Bone marrow (tissue), 2 donors: Measurements from ENCODE around the gene SLC9A8.
"Not testable (repeated sequence)": the region's sequence is repeated elsewhere in the genome, so short reads cannot be mapped to it uniquely, and the experiment has no call there.

Source experiments
- DNase-seq, 2 donors: peaks; one replicate each; lab custom pipeline; 2025; lab: John Stamatoyannopoulos, UW

Gene SLC9A8

DNA sequence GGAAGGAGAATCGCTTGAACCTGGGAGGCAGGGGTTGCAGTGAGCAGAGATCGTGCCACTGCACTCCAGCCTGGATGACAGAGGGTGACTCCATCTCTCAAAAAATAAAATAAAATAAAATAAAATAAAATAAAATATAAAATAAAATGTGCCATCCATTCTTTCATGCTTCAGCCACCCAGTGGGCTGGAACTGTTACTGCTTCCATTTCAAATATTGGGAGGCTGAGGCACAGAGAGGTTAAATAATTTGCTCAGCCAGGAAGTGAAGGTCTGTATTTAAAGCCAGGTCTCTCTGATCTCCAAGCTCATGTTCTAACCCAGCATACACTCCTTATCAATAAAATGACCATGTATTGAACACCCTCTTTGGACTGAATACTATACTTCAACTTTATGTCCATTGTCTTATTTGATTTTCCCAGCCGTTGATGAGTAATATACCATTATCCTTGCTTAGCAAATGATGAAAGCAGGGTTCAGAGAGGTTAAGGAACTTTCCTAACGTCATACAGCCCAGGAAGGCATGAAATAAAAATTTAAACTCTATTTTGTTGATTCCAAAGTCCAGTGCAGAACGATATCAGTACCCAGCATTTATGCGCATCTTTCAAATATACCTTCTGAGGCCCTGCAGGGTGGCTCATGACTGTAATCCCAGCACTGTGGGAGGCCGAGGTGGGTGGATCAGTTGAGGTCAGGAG, 25.8 kb upstream of the SLC9A8 start:
- DNase-seq, result no peak

DNA sequence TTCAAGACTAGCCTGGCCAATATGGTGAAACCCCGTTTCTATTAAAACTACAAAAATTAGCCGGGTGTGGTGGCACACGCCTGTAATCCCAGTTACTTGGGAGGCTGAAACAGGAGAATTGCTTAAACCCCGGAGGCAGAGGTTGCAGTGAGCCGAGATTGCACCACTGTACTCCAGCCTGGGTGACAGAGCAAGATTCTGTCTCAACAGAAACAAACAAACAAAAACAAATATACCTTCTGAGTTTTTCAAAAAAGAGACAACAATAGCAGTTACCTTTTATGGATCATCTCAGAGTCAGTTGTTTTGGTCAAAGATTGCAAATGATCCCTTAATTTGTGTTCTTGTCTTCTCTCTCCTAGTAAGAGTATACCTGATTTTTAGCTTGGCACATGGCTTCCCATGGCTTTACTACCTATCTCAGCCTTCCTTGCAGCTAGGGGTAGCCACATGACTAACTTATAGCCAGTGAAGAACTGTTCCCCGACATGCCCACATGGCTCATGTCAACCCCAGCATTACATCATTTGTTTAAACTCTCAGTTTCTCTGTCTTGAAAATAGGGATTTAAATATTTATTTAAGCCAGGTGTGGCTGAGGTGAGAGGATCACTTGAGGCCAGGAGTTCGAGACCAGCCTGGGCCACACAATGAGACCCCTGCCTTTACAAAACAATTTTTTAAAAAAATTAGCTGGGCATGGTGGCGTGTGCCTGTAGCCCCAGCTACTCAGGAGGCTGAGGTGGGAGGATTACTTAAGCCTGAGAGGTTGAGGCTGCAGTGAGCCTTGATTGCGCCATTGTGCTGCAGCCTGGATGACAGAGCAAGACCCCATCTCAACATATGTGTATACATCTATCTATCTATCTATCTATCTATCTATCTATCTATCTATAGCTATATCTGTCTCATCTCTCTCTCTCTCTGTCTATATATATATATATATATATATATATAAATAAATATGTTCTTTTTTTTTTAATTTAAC, 25.0 kb upstream of the SLC9A8 start:
- no peak for DNase-seq

DNA sequence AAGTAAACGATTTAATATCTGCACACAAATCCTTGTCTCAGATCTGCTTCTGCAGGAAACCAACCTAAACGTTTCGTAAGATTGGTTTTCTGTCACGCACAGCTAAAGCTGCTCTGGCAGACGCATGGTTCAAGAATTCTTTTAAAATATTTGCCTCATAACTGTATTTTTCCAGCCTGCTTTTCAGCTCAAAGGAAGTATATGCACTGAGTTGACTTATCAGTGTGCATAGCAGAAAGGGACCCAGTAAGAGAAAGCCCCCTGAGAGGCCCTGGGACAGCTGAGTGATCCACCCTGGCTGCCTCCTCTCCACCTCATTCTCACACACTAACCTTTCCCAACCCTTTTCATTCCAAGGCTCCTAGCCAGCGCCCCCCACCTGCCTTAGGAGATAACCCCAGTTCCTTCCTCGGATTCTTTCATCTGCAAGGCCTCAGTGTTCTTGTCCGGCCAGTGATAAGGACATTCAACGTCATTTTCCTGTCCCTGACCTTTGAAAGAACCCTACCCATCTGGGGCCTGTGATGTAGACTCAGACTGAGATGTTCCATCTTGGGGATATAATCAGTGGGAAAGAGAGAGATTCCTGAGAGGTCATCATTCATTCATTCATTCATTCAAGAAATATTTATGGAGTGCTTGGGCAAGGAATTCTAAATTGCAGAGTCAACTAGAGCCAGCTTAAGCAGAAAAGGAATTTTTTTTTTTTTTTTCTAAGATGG, 22.4 kb upstream of the SLC9A8 start:
- no peak for DNase-seq

DNA sequence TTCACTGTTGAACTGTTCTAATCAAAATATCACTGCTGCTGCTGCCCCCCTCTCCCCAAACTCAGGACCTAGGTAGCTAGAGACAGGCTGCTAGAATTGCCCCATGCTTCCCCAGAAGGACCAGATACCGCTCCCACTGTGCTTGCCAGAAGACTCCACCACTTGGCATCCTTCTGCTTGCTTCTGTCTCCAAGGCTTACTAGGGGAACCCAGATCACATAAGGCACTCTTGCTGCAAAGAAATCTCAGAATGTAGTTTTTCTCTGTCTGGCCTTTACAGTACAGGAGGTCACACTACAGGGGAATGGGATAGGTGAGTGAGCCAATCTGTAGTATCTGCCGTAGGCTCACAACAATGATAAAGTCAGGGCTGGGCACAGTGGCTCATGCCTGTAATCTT, 21.5 kb upstream of the SLC9A8 start:
- DNase-seq, result no peak

DNA sequence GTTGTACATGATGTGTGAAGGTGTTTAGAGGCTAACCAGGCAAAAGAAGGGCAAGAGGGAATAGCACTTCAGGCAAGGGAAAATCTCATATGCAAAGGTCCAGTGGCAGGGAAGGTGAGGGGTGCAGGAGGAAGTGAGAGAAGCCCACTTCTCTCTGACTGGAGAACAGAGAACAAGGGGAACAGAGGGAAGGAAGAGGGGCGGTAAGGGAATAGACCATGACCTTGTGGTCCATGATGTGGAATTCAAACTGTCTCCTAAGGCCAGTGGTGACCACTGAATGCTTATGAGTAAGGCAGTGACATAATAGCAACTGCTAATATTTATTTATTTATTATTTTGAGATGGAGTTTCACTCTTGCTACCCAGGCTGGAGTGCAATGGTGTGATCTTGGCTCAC, 20.6 kb upstream of the SLC9A8 start:
- no peak for DNase-seq

DNA sequence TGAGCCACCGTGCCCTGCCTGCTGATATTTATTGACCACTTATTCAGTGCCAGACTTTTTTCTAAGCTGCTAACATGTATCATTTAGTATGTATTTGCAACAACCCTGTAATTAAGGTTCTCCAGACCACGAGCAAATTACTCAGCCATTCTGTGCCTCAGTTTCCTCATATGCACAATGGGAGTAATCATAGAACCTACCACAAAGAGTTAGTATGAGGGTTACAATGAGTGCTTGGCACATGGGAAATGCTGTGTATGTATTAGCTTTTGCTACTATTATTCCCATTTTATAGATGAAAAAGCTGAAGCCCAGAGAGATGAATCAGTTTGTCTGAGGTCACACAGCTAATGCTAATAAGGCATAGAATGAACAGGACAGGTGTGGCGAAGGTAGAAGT, 20.0 kb upstream of the SLC9A8 start:
- no peak for DNase-seq

DNA sequence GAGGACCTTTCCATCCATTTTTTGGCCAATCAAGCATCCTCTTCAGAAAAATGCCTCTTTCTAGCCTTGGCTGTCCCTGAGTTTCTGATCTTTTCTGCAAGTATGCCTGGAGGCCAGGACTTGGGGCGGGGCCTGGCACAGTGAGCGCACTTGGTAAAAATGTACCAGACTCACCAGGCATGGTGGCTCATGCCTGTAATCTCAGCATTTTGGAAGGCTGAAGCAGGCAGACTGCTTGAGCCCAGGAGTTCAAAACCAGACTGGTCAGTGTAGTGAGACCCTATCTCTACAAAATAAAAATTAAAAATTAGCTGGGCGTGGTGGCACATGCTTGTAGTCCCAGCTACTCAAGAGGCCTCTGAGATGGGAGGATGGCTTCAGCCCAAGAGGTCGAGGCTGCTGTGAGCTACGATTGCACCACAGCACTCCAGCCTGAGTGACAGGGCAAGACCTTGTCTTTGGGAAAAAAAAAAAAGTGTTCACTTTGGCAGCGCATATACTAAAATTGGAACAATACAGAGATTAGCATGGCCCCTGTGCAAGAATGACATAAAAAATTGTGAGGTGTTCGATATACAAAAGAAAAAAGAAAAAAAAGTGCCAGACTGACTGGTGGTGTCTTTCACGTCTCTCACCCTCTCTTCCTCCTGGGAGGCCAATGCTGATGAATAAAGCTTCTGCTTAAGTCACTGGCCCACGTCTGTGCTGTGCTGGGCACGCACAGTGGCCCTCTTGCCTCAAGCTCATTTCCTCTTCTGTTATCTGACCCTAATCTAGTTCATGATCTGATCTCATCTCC, 18.1 kb upstream of the SLC9A8 start:
- DNase-seq, result peak in 1 of 2 donors; percentile 20

DNA sequence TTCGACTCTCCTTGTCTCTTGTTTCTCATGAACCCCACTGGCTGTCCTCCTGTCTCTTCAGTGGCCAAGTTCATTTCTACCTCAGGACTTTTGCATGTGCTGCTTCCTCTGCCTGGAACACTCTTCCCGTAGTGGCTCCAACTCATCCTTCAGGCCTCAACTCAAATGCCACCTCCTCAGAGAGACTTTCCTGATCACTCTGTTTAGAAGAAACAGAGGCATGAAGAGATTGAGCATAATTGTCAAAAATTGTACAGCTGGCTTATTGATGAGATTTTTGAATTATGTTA, 17.5 kb upstream of the SLC9A8 start:
- no peak for DNase-seq

DNA sequence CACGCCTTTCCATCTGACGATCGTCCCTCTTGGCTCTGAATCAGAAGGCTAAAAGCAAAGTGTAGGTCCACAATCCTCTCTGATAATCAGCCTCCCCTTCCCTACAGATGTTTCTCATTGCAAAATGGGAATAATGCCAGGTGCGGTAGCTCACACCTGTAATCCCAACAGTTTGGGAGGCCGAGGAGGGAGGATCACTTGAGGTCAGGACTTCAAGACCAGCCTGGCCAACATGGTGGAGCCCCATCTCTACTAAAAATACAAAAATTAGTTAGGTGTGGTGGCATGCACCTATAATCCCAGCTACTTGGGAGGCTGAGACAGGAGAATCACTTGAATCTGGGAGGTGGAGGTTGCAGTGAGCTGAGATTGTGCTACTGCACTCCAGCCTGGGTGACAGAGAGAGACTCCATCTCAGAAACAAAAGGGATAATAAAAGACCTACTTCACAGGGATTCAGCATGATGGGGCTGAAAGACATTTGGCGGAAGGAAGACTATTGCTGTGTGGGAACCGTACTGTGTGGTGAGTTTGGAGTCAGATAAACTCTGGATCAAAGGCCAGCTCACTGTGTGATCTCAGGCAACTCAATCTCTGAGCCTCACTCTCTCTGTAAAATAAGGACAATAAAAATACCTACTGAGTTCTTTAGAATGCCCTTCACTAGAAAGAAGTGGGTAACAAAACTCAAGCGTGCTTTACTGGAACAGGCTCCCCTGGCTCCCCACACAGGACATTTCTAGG, 15.9 kb upstream of the SLC9A8 start:
- DNase-seq, result no peak

DNA sequence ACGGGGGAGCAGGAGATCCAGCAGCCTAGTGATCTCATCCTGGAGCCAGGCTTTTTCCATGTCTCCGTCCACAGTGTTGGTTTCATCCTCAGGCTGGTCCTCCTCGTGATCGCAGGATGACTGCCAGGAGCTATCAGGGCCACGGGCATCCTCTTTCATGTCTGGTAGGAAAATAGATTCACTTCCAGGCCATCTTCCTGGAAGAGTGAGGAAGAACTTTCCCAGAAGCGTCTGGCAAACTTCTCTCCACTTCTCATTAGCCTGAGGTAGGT, 15.3 kb upstream of the SLC9A8 start:
- DNase-seq, result no peak

DNA sequence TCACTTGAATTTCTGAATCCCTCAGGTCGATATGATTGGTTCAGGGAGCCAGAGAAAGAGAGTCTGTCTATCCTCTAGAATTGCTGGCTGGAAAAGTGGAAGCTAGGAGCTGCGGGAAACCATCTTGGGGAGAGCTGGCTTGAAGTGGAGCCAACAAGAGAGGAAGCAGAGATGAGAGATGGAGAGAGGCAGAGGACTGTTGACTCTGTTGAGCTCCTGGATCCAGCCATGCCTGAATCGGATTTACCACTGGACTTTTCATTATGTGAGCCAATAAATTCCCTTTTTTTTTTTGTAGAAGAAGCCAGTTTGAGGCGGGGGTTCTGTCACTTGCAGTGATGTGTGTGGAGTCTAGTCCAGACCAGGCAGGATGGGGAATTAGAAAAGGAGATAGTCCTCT, 13.9 kb upstream of the SLC9A8 start:
- DNase-seq, result no peak

DNA sequence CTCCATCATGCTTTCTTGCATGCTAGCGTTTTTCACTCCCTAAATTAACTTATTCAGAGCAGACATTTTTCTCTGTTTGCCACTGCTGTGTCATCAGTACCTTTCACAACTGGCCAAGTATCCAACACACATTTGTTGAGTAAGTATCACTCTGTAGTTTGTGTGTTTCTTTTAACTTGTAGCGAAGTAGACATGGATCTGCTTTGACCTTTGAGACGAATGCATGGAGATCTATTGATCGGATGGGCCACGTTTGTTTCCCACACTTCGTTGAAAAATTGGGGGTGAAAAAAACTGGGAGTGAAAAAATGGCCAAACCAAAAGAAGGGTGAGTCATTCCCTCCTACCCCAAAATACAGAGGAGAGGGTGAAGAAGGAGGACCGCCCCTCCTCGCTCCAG, 12.9 kb upstream of the SLC9A8 start:
- DNase-seq, result no peak

DNA sequence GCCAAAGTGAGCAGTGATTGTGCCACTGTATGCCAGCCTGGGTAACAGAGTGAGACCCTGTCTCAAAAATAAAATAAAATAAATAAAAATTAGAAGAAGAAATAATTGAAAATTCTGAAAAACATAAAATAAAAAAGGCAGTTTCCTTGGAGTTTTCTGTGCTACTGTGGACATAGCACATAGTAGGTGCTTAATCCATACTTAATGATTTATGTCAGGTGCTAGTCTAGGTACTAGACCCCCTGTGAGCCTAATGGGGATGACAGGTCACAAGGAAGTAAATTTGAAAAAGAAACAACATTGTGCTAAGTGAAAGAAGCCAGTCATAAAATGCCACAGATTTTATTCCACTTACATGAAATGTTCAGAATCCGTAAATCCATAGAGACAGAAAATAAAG, 9.2 kb upstream of the SLC9A8 start:
- no peak for DNase-seq

DNA sequence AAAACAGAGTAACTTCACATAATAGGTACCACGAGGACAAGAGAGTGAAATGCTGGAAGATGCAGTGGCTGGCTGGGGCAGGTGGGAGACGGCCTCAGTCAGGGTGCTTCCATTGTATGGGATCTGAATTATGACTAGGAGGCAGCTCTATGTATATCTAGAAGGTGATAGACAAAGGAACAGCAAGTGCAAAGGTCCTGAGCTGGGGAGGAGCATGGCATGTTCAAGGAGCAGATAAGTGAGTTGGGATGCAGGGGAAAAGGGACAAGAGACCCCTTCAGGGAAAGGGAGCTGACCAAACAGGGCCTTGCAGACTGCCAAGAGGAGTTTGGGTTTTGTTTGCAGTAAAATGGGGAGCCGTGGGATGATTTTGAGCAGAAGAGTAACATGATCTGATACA, 8.3 kb upstream of the SLC9A8 start:
- DNase-seq, result no peak

DNA sequence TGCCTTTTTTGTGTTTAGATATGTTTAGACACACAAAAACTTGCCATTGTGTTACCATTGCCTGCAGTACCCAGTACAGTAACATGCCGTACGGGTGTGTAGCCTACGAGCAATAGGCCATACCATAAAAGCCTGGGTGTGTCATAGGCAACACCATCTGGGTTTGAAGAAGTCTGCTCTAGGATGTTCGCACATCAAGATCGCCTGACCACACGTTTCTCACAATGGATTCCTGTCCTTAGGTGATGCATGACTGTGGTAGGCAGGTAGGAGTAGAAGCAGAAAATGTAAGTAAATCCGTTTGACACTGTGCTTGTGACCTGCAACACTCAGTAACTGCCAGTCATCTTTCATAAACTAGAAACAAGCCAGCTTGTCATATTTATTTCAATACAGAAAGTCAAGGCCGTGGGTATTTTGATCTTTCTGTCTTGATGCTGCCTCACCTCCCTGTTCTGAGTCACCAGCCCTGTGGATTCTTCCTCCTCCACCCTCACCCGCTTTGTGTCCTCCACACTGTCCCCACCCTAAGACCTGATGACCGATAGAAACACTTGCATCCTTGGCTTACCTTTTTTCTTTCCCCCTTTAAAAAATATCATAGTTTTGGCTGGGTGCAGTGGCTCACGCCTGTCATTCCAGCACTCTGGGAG, 7.3 kb upstream of the SLC9A8 start:
- not testable (repeated sequence) for DNase-seq

DNA sequence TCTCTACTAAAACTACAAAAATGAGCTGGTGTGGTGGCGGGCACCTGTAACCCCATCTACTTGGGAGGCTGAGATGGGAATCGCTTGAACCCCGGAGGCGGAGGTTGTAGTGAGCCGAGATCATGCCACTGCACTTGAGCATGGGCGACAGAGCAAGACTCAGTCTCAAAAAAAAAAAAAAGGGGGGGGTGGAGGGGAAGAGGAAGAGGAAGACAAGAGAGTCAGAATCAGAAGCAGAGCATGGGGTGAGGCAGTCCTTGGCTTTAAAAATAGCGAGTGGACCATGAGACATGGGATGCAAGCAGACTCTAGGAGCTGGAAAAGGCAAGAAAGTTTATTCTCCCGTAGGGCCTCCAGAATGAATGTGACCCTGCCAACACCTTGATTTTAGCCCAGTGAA, 3.9 kb upstream of the SLC9A8 start:
- no peak for DNase-seq

DNA sequence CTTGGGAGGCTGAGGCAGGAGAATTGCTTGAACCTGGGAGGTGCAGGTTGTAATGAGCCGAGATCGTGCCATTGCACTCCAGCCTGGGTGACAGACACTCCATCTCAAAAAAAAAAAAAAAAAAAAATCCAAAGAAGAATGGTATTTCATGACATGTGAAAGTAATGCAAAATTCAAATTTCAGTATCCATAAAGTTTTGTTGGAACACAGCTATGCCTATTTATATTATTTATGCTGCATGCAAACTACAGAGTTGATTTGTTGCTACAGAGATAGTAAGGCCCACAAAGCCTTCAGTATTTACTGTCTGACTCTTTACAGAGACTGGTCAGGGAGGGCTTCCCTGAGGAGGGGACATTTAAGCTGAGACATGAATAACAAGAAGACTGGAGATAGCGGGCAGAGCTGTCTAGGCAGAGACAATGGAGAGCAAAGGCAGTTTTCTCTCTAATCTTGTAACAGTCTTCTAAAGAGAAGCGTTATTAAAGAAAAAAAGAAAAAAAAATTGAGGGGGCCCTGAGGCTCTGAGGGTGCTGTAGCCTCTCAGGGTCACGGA, 2.7 kb upstream of the SLC9A8 start:
- DNase-seq, result no peak

DNA sequence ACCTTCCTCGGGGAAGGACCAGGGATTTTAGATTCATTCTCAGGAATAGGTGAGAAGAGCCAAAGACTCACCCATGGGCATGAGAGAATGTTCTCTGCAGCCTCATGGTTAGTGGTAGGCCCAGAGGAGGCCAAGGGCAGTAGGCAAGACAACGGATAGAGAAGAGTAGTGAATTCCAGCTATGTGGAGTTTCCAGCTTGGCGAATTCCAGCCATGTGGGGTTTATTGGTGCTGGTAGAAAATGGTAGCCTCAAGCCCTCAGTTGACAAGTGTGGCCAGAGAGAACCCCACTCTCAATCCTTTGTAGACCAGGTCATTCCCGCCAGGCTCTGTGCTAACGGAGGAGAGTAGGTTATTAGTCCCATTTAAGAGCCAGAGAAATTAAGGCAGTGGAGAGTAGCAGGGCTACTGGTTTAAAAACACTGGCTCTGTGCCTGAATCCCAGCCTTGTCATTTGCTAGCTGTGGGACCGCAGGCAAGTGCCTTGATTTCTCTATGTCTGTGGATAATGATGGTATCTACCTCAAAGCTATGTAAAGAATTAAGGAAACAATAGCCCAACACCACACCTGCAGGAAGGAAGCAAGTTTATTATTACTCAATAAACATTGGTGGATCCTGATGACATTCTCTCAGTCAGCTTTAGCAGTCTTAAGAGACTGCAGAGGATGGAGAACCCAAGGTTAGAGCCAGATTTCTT, 2.0 kb upstream of the SLC9A8 start:
- DNase-seq, result no peak

DNA sequence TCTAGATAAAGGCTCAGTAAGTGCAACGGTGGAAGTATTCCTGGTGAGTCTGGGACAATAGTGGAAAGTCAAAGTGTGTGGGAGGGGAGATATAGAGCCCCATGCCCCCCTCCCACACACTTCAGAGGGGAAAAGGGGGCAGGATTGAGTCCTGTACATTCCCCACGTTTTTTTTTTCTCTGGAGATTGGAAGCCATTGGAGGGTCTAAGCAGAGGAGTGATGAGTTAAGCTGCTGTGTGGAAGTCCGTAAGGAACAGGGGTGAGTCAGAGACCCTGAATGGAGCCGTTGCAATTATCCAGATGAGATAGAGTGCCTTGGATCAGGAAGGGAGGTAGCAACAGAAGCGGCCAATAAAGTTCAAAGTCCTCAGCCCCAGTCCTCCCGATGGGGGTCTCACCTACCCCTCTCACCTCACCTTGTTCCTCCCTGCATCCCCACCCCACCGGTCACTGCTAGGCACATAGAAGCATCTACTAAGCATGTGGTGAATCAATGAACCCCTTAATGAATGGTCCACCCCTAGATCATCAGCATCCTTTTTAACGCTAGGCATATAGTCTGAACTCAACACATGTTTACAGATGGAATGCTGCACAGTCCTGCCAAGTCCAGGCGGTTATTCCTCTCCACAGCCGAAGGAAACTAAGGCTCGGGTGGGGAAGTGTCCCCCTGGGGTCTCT, 662 bp upstream of the SLC9A8 start:
- no peak for DNase-seq
